ENCODE data around the gene PIGW.

The PIGW gene, protein sequence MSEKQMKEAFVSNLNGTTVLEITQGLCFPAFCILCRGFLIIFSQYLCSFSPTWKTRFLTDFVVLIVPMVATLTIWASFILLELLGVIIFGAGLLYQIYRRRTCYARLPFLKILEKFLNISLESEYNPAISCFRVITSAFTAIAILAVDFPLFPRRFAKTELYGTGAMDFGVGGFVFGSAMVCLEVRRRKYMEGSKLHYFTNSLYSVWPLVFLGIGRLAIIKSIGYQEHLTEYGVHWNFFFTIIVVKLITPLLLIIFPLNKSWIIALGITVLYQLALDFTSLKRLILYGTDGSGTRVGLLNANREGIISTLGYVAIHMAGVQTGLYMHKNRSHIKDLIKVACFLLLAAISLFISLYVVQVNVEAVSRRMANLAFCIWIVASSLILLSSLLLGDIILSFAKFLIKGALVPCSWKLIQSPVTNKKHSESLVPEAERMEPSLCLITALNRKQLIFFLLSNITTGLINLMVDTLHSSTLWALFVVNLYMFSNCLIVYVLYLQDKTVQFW

DNA sequence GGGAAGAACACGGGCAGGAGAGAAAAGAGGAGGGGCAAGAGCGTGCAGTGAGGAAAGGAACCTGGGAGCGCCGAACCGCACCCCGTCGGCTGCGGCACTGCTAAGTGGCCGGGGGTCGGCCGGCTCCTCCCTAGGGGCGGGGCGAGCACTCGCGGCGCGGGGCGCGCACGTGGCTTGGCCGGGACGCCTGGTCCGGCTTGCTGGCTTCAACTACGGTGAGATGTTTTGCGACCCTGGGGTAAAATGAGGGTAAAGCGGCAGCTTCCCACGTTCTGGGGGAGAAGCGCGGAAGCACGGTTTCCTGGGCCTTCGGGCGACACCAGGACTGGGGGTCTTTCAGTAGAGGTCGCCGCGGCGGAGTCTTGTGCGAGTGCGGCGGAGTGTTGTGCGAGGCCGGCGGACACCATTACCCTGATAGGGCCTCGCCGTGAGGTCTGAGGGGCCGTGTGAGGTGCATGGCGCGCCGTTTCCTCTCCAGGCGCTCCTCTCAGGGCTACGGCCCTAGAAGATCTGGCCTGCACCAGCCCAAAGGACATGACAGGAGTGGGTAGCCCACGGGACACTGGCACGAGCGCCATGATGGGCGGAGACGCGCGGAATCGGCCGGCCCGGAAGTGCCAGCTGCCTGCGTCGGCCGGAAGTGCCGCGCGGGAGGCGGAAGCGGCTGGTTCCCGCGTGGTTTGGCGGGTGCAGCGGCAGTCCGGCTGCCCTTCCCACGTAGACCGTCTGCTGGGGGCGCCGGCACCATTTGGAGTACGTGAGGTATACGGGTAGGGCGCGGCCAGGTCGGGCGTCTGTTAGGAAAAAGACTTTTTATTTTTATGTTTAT is at the start of gene PIGW, which contains the start of gene MYO19:
Gene PIGW (plus strand): TSS at position 148 of the 829 bp plus-strand sequence. CDS start 2,115 bp downstream, outside the sequence.
Gene MYO19 (minus strand): TSS at position 29 of the 829 bp plus-strand sequence. CDS start 2,330 bp downstream, outside the sequence.
- intact Hi-C loops (cut with micrococcal nuclease), result loop anchor here (1.0 kb wide), 1 partner anchor 9 kb away; the partner anchor contains the start of gene GGNBP2
- Mint-ChIP-seq H3K4me3 (peak within 1 kb of the TSS; percentile 97), H3K4me1 (ENCODE audit: low read depth) (peaks cover 26% of the 10 kb centered on the region), H3K27me3 (no peaks in the 10 kb centered on the region), H3K9me3 (no peaks in the 10 kb centered on the region), H3K27ac (peak within 1 kb of the TSS; percentile 97), H3K36me3 (ENCODE audit: low read depth) (peaks cover 46% of the 10 kb centered on the region)

DNA sequence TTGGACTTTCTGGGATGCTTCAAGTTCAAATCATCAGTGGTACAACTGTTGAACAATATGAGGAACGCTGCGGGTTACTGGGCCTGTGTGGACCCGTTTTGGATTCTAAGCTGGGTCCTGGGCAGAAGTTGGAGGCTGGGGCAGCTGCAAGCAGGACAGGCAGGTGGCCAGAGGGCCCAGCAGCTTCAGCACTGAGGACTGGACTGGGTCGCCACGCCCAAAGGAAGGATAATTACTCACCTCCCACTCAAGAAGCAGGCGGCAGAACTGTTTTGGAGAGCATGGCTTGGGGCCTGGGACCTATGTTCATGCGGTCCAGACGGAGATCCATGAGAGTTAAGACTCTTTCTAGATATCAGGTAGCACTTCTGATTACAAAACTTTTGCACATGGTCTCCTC is 49.8 kb upstream of the PIGW start:
- Mint-ChIP-seq H3K36me3 (ENCODE audit: low read depth) (peaks cover 26% of the 10 kb centered on the region), H3K4me1 (ENCODE audit: low read depth) (peaks cover 40% of the 10 kb centered on the region), H3K27me3 (peaks cover 33% of the 10 kb centered on the region), H3K27ac (no peak overlapping the region), H3K9me3 (no peaks in the 10 kb centered on the region), H3K4me3 (no peak overlapping the region)
- intact Hi-C loops (cut with micrococcal nuclease), result loop anchor here (5.0 kb wide), 1 partner anchor 273 kb away; the partner anchor contains the start of gene CCL4L2

DNA sequence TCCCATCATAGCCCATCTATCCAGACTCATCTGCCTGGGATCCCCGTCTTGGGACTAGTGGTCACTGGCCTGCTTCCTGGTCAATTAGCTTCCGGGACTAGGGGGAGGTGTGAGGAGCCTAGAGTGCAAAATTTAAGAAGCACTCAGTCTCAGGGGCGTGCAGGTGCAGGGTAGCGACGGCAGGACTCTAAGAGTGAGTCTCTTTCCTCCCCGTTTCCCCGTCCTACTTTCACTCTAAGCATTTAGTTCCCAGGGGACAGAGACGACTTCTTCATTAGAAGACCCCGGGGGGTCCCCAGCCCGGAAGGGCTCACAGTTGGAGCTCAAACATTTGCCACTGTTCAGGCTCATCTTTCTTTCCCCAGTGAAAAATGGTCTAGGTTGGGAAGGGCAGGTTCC is 49.0 kb upstream of the PIGW start:
- H3K27me3 Mint-ChIP-seq, result peaks cover 27% of the 10 kb centered on the region
- H3K4me1 Mint-ChIP-seq (ENCODE audit: low read depth), result peaks cover 40% of the 10 kb centered on the region
- peak overlapping the region; percentile 96 for H3K4me3 Mint-ChIP-seq
- H3K9me3 Mint-ChIP-seq, result no peaks in the 10 kb centered on the region
- peak overlapping the region; percentile 94 for H3K27ac Mint-ChIP-seq
- intact Hi-C loops (cut with micrococcal nuclease), result loop anchor here (5.0 kb wide), 1 partner anchor 274 kb away; the partner anchor contains the start of gene CCL4L2
- H3K36me3 Mint-ChIP-seq (ENCODE audit: low read depth), result peaks cover 29% of the 10 kb centered on the region

DNA sequence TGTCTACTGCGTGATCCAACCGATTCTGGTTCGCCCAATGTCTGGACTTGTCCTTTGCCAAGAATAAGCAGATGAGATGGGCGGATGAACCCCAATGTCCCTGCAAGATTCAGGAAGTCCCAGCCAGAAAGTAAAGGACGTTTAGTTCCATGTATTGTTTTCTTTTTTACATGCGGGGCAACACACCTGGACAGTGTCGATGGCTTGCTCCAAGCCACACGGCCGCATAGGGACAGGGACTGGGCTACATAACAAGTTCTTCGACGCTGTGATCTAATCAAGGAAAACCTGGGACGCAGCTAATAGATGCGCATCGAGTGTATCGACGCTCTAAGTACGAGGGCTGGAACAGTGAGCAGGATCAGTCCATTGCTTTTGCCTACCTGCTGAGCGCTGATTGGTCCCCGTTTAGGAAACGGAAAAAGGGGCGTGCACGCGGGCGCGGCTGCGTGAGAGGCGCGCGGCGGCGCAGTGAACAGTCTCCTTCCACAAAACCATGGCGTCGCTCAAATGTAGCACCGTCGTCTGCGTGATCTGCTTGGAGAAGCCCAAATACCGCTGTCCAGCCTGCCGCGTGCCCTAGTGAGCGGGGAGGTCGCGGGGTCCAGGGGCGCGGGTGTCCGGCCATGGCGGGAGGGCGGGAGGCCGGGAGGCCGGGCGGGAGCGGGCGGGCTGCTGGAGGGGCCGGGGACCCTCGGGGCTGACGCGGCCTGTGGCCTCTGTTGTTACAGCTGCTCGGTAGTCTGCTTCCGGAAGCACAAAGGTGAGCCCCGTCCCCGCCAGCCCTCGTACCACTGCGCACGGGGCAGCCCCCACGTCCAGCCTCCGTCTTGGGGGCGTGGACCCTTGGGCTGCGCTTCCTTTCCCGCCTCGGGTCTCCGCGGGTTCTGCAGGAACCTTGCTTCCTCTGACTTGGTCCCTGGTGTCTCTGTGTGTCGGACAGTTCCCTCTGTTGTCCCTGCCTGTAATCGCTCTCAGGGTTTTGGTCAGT is 48.3 kb upstream of the PIGW start, which contains the start of gene ZNHIT3:
Gene ZNHIT3 (plus strand): TSS at position 478 of the 991 bp plus-strand sequence. CDS start 19 bp downstream, at position 497.
- H3K9me3 Mint-ChIP-seq, result no peaks in the 10 kb centered on the region
- intact Hi-C loops (cut with micrococcal nuclease), result loop anchor here (5.0 kb wide), 1 partner anchor 274 kb away; the partner anchor contains the start of gene CCL4L2
- peak within 1 kb of the TSS; percentile 94 for H3K27ac Mint-ChIP-seq
- H3K4me3 Mint-ChIP-seq, result peak within 1 kb of the TSS; percentile 96
- H3K4me1 Mint-ChIP-seq (ENCODE audit: low read depth), result peaks cover 46% of the 10 kb centered on the region
- peaks cover 22% of the 10 kb centered on the region for H3K27me3 Mint-ChIP-seq
- peaks cover 36% of the 10 kb centered on the region for H3K36me3 Mint-ChIP-seq (ENCODE audit: low read depth)

DNA sequence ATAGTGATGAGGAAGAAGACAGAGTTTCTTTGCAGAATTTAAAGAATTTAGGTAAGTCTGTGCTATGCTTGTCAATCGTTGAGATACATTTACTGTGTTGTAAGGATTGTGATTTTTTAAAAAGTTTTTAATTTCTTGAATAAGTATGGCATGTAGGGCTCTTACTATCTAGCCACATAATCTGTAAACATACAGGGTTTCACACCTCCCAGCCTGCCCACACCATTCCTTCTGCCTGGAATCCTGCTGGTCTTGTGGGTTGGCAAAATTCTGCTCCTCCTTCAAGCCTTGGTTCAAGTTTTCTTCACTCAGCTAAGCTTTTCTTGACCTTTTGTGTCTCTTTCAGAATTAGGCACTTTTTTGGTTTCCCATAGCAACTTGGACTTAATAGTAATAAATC is 40.8 kb upstream of the PIGW start:
- Mint-ChIP-seq H3K36me3 (ENCODE audit: low read depth) (peaks cover 95% of the 10 kb centered on the region), H3K4me1 (ENCODE audit: low read depth) (peaks cover 14% of the 10 kb centered on the region), H3K4me3 (no peak overlapping the region), H3K27me3 (no peaks in the 10 kb centered on the region), H3K27ac (no peak overlapping the region), H3K9me3 (no peaks in the 10 kb centered on the region)
- intact Hi-C loops (cut with micrococcal nuclease), result loop anchor here (5.0 kb wide), 1 partner anchor 33 kb away; no protein-coding TSS in a partner anchor

DNA sequence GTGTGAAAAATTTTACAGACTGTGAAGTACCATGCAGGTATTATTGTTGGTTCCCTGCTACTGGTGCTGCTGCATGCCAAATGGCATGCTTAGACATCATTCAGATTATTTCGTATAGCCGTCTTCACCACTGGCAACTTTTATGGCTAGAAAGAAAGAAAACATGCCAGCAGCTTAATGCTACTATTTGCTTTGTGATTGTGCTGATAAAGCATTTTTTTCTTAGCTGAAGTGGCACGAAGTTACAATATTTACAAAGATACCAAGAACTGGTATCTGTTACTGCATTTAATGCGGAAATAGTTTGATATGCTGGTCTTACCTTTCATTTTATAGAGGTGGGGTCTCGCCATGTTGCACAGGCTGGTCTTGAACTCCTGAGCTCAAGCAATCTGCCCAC is 40.1 kb upstream of the PIGW start:
- peaks cover 91% of the 10 kb centered on the region for H3K36me3 Mint-ChIP-seq (ENCODE audit: low read depth)
- intact Hi-C loops (cut with micrococcal nuclease), result loop anchor here (5.0 kb wide), 1 partner anchor 33 kb away; no protein-coding TSS in a partner anchor
- H3K4me3 Mint-ChIP-seq, result no peak overlapping the region
- H3K27ac Mint-ChIP-seq, result no peak overlapping the region
- no peaks in the 10 kb centered on the region for H3K27me3 Mint-ChIP-seq
- H3K4me1 Mint-ChIP-seq (ENCODE audit: low read depth), result peaks cover 8% of the 10 kb centered on the region
- no peaks in the 10 kb centered on the region for H3K9me3 Mint-ChIP-seq

DNA sequence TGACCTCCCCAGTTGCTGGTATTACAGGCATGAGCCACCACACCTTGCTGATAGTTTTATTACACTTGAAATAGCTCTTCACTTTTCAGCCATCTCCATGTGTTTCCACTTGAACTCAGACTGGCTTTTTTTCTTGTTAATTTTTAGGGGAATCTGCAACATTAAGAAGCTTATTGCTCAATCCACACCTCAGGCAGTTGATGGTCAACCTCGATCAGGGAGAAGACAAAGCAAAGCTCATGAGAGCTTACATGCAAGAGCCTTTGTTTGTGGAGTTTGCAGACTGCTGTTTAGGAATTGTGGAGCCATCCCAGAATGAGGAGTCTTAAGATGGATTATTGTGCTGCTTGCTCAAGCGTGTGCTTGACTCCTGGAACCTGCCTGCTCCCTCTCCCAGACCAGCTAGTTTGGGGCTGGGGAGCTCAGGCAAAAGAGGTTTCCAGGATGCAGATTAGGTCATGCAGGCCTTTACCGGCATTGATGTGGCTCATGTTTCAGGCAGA is 39.7 kb upstream of the PIGW start:
- Mint-ChIP-seq H3K4me1 (ENCODE audit: low read depth) (peaks cover 8% of the 10 kb centered on the region), H3K27me3 (no peaks in the 10 kb centered on the region), H3K36me3 (ENCODE audit: low read depth) (peaks cover 86% of the 10 kb centered on the region), H3K27ac (no peak overlapping the region), H3K4me3 (no peak overlapping the region), H3K9me3 (no peaks in the 10 kb centered on the region)
- intact Hi-C loops (cut with micrococcal nuclease), result no loop called here

DNA sequence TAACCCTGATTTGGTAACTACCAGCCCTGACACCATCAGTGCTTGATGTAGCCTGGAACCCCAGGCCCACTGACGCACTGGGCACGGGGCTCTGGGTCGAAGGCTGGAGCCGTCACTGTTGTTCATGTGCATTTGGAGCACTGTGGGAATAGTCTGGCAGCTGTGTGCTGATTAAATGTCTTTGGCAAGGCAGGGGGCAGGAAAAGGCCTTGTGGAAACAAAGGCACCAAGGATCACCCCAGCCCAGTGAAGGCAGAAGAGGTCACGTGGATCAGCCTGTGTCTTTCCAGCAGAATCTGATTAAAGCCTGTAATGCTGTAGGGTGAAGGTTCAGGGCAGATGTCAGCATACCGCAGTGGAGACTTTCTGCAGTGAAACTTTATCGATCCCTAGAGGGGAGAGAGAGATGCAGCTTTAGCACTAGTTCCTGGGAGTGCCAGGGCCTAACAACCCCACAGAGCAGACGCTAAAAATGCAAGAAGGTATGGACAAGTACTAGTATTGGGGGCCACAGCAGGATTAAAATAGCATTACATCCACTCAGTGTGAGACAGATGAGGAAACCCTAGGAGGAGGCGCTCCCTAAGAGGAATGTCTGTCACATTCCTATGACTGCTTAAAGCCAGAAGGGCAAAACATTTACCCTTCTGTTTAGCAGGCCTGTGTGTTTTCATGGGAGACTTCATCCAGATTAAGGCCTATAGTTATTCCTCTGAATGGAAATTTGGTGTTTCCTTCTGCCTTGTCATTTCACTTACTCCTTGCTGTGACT is 38.6 kb upstream of the PIGW start:
- Mint-ChIP-seq H3K9me3 (no peaks in the 10 kb centered on the region), H3K27ac (no peak overlapping the region), H3K27me3 (no peaks in the 10 kb centered on the region), H3K4me3 (no peak overlapping the region), H3K36me3 (ENCODE audit: low read depth) (peaks cover 91% of the 10 kb centered on the region), H3K4me1 (ENCODE audit: low read depth) (peaks cover 5% of the 10 kb centered on the region)
- intact Hi-C loops (cut with micrococcal nuclease), result no loop called here

DNA sequence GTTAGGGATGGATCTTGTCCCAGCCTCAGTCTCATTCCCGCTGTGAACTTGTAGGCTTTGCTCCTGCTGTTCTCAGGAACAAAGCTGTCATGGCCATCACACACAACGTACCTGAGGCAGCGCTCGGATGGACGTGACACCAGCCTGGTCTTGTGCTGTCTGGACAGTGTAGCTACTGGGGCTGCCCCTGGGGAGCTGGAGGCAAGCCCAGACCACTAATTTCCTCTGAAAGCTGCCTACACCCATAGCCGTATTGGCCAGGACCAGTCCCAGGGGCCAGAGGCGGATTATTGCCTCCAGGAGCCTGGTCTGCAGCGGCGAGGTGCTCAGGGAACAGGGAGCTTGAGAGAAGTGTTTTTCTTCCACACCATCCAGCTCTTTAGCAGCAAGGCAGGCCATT is 36.6 kb upstream of the PIGW start:
- H3K27ac Mint-ChIP-seq, result no peak overlapping the region
- no peak overlapping the region for H3K4me3 Mint-ChIP-seq
- H3K36me3 Mint-ChIP-seq (ENCODE audit: low read depth), result peaks cover 91% of the 10 kb centered on the region
- no peaks in the 10 kb centered on the region for H3K4me1 Mint-ChIP-seq (ENCODE audit: low read depth)
- H3K9me3 Mint-ChIP-seq, result no peaks in the 10 kb centered on the region
- no peaks in the 10 kb centered on the region for H3K27me3 Mint-ChIP-seq
- intact Hi-C loops (cut with micrococcal nuclease), result no loop called here

DNA sequence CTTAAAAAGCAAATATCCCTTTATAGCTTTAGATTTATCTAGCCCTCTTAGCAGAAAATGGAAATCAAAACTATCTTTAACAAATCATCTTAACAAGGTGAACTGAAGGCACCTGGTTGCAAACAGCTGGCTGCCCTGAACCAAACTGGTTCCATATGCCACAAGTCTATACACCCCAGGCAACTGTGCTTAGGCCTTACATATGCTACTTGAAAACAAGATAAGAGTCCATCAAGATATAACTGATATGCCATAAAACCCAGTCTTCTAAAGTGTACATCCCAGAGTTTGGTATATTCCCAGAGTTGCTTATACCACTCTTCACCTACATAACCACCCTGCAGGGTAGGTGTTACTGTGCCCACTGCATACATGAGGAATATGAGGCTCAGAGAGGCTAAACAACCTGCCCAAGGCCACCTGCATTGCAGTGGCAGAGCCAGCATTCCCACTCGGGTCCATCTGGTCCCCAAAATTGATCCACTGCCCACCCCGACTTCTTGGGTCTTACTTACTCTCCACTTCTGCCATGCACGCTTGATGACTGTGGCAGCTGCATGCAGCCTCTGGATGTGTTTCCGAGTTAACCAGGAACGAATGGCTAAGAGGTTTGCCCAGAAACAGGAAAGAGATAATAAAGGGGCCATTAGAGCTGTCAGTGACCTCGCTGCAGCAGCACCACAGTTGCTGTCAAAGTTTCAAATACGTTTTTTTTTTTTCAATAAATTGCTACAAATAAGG is 36.1 kb upstream of the PIGW start:
- Mint-ChIP-seq H3K36me3 (ENCODE audit: low read depth) (peaks cover 91% of the 10 kb centered on the region), H3K27me3 (no peaks in the 10 kb centered on the region), H3K4me3 (no peak overlapping the region), H3K9me3 (no peaks in the 10 kb centered on the region), H3K27ac (no peak overlapping the region), H3K4me1 (ENCODE audit: low read depth) (no peaks in the 10 kb centered on the region)
- intact Hi-C loops (cut with micrococcal nuclease), result no loop called here

DNA sequence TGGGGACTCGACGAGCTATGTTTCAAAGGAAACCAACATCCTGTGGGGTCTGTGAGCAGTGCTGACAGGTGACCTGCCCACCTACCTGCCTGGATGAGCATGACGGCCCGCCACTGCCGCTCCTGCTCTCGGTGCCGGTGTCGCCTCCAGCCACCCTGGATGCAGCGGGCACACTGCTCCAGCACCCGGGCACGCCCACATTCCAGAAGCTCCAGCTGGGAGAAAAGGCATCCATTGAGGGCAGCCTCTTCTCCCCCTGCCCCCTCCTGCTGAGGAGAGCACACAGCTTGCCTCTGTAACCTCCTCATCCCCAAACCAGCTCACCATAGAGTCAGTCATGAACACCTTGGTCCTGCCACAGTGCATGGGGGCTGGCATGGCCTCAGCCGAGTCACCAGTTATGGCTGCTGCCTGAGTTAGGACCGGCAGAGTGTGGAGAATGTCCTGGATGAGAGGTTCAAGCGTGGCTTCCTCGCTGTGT is 34.0 kb upstream of the PIGW start:
- Mint-ChIP-seq H3K27ac (no peak overlapping the region), H3K4me3 (no peak overlapping the region), H3K36me3 (ENCODE audit: low read depth) (peaks cover 91% of the 10 kb centered on the region), H3K27me3 (no peaks in the 10 kb centered on the region), H3K4me1 (ENCODE audit: low read depth) (no peaks in the 10 kb centered on the region), H3K9me3 (no peaks in the 10 kb centered on the region)
- intact Hi-C loops (cut with micrococcal nuclease), result no loop called here

Measured in dendritic cell treated with granulocyte-macrophage colony-stimulating factor and Interleukin-4, amounts not matched to agents 40 ng/mL and 50 ng/mL, for 4 days (primary cell).